GM06990 (cell line): ENCODE measurements around the gene NEUROD2.

Experiments used
- DNase-seq: peaks from one replicate; pipeline ENCODE4 v3.0.0-alpha.2; 2011; ENCODE audit not compliant: insufficient read length; ENCODE audit errors: extremely low read depth
- H3K27me3 ChIP-seq: replicated peaks from 2 replicates; pipeline ENCODE4 v1.6.0; 2011; ENCODE audit warnings: low read length; ENCODE audit not compliant: control insufficient read depth, insufficient read depth
- H3K36me3 ChIP-seq: 2 replicates; pipeline ENCODE4 v1.5.1; 2011; ENCODE audit warnings: low read length; ENCODE audit not compliant: control insufficient read depth, insufficient read depth
- H3K4me3 ChIP-seq: replicated peaks from 2 replicates; pipeline ENCODE4 v1.5.1; 2011; ENCODE audit warnings: low read depth, mild to moderate bottlenecking, control low read depth, low read length
- TF ChIP-seq, protein P1 (sequence below): IDR thresholded peaks from 2 replicates; pipeline ENCODE4 v1.5.1; 2011; ENCODE audit warnings: low read length, control low read depth, mild to moderate bottlenecking, inconsistent platforms; ENCODE audit not compliant: insufficient read depth, poor library complexity, severe bottlenecking

NEUROD2 gene

DNA sequence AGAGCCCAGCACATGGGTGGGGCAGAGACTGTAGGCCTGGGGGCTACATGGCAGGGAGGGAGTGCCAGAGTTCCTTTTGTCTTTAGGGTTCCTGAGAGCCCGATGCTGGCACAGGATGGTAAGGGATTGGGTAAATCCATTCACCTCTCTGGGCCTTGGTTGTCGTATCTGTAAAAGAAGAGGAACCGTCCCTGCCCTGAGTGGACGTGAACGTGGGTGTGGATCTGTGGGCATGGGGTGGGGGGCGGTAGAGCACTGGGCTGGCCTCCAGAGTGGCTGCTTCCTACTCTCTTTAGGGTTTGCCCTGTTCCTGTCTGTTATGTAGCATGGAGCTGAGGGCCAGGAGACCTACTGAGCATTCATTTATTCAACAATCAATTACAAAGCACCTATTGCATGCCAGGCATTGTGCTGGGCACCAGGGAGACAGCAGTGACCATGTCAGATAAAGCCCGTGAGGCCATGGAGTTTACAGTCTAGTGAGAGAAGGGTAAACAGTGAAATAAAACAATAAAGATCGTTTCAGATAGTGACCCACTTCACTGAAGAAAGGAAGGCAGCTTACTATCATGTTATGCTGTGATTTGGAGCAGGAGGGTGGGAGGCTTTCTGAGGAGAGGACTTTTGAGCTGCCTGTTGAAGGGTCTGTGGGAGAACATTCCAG, 44.3 kb upstream of the NEUROD2 start:
- Histone ChIP-seq H3K36me3 (peaks cover 7% of the 10 kb centered on the region), H3K4me3 (no peak overlapping the region), H3K27me3 (no peaks in the 10 kb centered on the region)
- TF ChIP-seq, protein P1, sequence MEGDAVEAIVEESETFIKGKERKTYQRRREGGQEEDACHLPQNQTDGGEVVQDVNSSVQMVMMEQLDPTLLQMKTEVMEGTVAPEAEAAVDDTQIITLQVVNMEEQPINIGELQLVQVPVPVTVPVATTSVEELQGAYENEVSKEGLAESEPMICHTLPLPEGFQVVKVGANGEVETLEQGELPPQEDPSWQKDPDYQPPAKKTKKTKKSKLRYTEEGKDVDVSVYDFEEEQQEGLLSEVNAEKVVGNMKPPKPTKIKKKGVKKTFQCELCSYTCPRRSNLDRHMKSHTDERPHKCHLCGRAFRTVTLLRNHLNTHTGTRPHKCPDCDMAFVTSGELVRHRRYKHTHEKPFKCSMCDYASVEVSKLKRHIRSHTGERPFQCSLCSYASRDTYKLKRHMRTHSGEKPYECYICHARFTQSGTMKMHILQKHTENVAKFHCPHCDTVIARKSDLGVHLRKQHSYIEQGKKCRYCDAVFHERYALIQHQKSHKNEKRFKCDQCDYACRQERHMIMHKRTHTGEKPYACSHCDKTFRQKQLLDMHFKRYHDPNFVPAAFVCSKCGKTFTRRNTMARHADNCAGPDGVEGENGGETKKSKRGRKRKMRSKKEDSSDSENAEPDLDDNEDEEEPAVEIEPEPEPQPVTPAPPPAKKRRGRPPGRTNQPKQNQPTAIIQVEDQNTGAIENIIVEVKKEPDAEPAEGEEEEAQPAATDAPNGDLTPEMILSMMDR, result no peak
- no peak for DNase-seq

DNA sequence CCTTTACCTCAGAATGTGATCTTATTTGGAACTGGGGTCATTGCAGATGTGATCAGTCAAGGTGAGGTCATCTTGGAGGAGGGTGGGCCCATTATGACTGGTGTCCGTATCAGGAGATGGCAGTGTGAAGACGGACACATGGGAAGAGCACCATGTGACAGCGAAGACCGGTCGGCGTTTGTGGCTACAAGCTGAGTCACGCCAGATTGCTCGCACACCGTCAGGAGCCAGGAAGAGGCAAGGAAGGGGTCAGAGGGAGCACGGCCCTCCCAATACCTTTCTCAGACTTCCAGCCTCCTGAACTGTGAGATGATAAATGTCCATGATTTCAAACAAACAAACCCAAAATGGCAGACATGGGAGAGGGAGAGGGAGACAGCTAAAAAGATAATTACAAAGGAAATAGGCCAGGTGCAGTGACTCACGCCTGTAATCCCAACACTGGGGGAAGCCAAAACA, 42.4 kb upstream of the NEUROD2 start:
- TF ChIP-seq, protein P1, result no peak
- Histone ChIP-seq H3K36me3 (peaks cover 3% of the 10 kb centered on the region), H3K4me3 (no peak overlapping the region), H3K27me3 (no peaks in the 10 kb centered on the region)
- no peak for DNase-seq

DNA sequence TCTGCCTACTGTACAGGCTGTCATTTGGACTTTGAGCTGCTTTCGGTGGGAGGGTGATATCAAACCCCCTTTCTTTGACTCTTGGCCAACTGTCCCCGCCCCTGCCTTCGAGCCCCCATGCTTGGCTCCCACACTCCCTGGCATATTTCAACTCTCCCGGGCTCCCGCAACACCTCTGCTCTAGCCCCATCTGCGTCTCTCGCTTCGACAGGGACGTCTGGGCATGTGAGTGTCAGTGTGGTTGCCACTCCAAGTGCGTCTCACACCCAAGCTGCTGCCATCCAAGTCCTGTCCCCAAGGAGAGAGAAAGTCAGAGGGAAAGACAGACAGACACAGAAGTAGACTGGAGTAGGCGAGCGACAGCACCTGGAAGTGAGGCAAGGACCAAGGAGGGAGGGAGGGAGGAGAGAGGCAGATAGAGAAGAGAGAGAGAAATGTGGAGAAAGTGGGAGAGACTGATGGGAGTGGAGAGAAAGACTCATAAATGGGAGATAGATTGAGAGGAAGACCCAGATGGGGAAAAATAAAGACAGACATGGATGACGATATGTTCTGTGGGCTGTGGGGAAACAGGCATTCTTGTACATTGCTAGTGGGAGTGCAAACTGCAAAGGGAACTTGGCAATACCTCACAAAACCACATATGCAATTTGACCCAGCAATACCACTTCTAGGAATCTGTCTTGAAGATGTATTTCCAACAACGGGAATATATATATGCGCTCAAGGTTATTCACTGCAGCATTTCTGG, 41.1 kb upstream of the NEUROD2 start:
- Histone ChIP-seq H3K4me3 (no peak overlapping the region), H3K27me3 (no peaks in the 10 kb centered on the region), H3K36me3 (peaks cover 2% of the 10 kb centered on the region)
- TF ChIP-seq, protein P1, result no peak
- no peak for DNase-seq

DNA sequence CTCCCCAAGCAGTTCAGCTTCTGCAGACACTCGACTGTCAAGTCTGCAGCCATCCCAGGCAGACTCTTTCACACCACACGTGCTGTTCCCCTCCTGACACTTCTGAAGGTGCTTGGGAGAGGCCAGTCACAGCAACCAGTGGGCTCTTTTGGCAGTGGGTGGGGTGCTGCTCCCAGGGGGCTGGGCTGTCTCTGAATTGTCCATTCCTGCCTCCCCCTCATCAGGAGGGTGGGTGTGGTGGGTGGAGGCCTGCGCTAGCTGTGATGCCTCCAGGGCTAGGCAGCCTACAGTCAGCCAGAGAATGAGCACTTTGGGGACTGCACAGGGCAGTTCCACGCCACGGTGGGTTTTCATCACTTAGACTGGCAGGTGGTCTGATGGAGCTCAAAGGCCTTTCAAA, 39.5 kb upstream of the NEUROD2 start:
- Histone ChIP-seq H3K4me3 (no peak overlapping the region), H3K27me3 (no peaks in the 10 kb centered on the region), H3K36me3 (peaks cover 4% of the 10 kb centered on the region)
- TF ChIP-seq, protein P1, result no peak
- no peak for DNase-seq

DNA sequence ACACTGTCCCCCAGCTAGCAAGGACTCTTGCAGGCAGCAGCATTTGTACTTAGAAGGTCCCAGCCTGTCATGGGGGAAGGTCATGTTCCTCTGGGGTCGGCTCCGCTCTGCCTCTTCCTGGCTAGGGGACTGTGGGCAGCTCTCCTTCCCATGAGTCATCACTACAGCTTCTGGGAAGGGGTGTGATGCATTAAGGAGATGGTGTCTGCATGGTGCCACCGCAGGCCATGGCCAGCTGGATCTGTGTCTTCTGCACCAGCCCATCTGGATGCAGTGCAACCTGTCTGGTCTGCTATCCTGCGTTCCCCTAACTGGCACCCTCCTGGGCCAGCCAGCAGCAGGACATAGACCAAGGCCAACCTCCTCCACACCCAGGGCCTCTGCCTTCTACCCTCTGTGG, 35.6 kb upstream of the NEUROD2 start:
- Histone ChIP-seq H3K36me3 (peaks cover 2% of the 10 kb centered on the region; the same call in 1 of the 2 replicates), H3K27me3 (no peaks in the 10 kb centered on the region), H3K4me3 (no peak overlapping the region)
- TF ChIP-seq, protein P1, result no peak
- DNase-seq, result no peak
